ENCODE data around the gene TBX20.
"Not testable (repeated sequence)": the region's sequence is repeated elsewhere in the genome, so short reads cannot be mapped to it uniquely, and the experiment has no call there.

- TF ChIP-seq POLR2AphosphoS5 (IDR thresholded peaks at IDR 0.05; ENCODE audit: borderline replicate concordance, low read depth, low read length); EZH2 (IDR thresholded peaks at IDR 0.05): not testable (repeated sequence)
Observed at GRCh38 chr7:35173176-35173575, 80.7 kb downstream of the TBX20 start.
